GM23338 (cell line): ENCODE measurements around the gene RXFP4. TPM values are rescaled to one million over a fixed set of nuclear protein-coding genes. Genes with fewer than 3 reads are reported as not detected.

Source experiments
- ATAC-seq: fragments of 200-7000 bp; cut with Tn5 transposase; 3 replicates; pipeline ENCODE4 v1.9.1; 2020
- DNase-seq: peaks from one replicate; pipeline ENCODE4 v3.0.0-alpha.2; 2015; ENCODE audit warnings: low spot score
- H2AFZ ChIP-seq: fragments of 200-600 bp; sonication (generic); 2 replicates; pipeline ENCODE4 v1.8.0; 2016; ENCODE audit warnings: antibody characterized with exemption, mild to moderate bottlenecking, moderate library complexity
- H3F3A ChIP-seq: fragments of 200-600 bp; sonication (generic); replicated peaks from 2 replicates; pipeline ENCODE4 v1.8.0; 2017; ENCODE audit warnings: antibody characterized with exemption, mixed run types, low read depth
- H3K27ac ChIP-seq: fragments of 200-600 bp; sonication (generic); 2 replicates; pipeline ENCODE4 v1.6.1; 2016; ENCODE audit warnings: low read depth
- H3K27me3 ChIP-seq: fragments of 200-600 bp; sonication (generic); 2 replicates; pipeline ENCODE4 v1.8.0; 2016; ENCODE audit warnings: mild to moderate bottlenecking, mixed run types, moderate library complexity; ENCODE audit not compliant: insufficient read depth
- H3K36me3 ChIP-seq: fragments of 200-600 bp; sonication (generic); 2 replicates; pipeline ENCODE4 v1.8.0; 2016; ENCODE audit warnings: mild to moderate bottlenecking; ENCODE audit not compliant: insufficient read depth
- H3K4me1 ChIP-seq: fragments of 200-600 bp; sonication (generic); 2 replicates; pipeline ENCODE4 v1.8.0; 2016; ENCODE audit warnings: mild to moderate bottlenecking, moderate library complexity; ENCODE audit not compliant: insufficient read depth
- H3K4me2 ChIP-seq: fragments of 200-600 bp; sonication (generic); 2 replicates; pipeline ENCODE4 v1.7.1; 2017; ENCODE audit warnings: mixed run types
- H3K4me3 ChIP-seq: fragments of 200-600 bp; sonication (generic); 2 replicates; pipeline ENCODE4 v1.6.1; 2016; ENCODE audit warnings: mixed run types
- H3K79me2 ChIP-seq: fragments of 200-600 bp; sonication (generic); replicated peaks from 2 replicates; pipeline ENCODE4 v1.8.0; 2017; ENCODE audit warnings: mild to moderate bottlenecking; ENCODE audit not compliant: insufficient read depth
- H3K9me2 ChIP-seq: fragments of 200-600 bp; sonication (generic); 2 replicates; pipeline ENCODE4 v1.8.0; 2017; ENCODE audit not compliant: insufficient read depth
- H4K20me1 ChIP-seq: fragments of 200-600 bp; sonication (generic); replicated peaks from 2 replicates; pipeline ENCODE4 v1.8.0; 2017; ENCODE audit warnings: mild to moderate bottlenecking; ENCODE audit not compliant: insufficient read depth
- H3K27ac Mint-ChIP-seq: 2 replicates; pipeline ENCODE4 v1.8.0; 2020; ENCODE audit warnings: inconsistent platforms, mild to moderate bottlenecking, moderate library complexity, mixed read lengths
- H3K27me3 Mint-ChIP-seq: 3 replicates; pipeline ENCODE4 v1.8.0; 2022; ENCODE audit warnings: low read depth, mild to moderate bottlenecking, moderate library complexity, mixed read lengths, inconsistent platforms; ENCODE audit not compliant: insufficient read depth, poor library complexity
- H3K36me3 Mint-ChIP-seq: 3 replicates; pipeline ENCODE4 v1.8.0; 2021; ENCODE audit warnings: low read depth, mild to moderate bottlenecking, inconsistent platforms, moderate library complexity, mixed read lengths
- H3K4me1 Mint-ChIP-seq: 3 replicates; pipeline ENCODE4 v1.8.0; 2020; ENCODE audit warnings: mild to moderate bottlenecking, inconsistent platforms, mixed read lengths
- H3K4me3 Mint-ChIP-seq: 3 replicates; pipeline ENCODE4 v1.8.0; 2021; ENCODE audit warnings: moderate library complexity, mild to moderate bottlenecking, inconsistent platforms, mixed read lengths
- H3K9me3 Mint-ChIP-seq: 3 replicates; pipeline ENCODE4 v1.8.0; 2020; ENCODE audit warnings: moderate library complexity, mild to moderate bottlenecking, inconsistent platforms, mixed read lengths
- CREB1 ChIP-seq: fragments of 250-450 bp; sonication (Bioruptor Pico); IDR thresholded peaks from 2 replicates; pipeline ENCODE4 v1.5.0; 2020; ENCODE audit warnings: low read depth, mild to moderate bottlenecking, moderate library complexity
- ETS1 ChIP-seq: IDR thresholded peaks from 2 replicates; pipeline ENCODE4 v1.6.1; 2016; ENCODE audit warnings: antibody characterized with exemption
- EZH2 ChIP-seq: fragments of 200-600 bp; sonication (generic); IDR thresholded peaks from one replicate; pipeline ENCODE4 v1.8.0; 2017; ENCODE audit warnings: antibody characterized with exemption, mild to moderate bottlenecking, low read depth; ENCODE audit not compliant: unreplicated experiment
- EZH2phosphoT487 ChIP-seq: fragments of 200-600 bp; sonication (generic); IDR thresholded peaks from one replicate; pipeline ENCODE4 v1.8.1; 2018; ENCODE audit warnings: antibody characterized with exemption; ENCODE audit not compliant: unreplicated experiment
- JUNB ChIP-seq: IDR thresholded peaks from one replicate; pipeline ENCODE4 v1.6.1; 2016; ENCODE audit warnings: antibody characterized with exemption; ENCODE audit not compliant: unreplicated experiment
- NANOG ChIP-seq: IDR thresholded peaks from 2 replicates; pipeline ENCODE4 v1.6.1; 2016; ENCODE audit warnings: antibody characterized with exemption, borderline replicate concordance
- POLR2AphosphoS5 ChIP-seq: IDR thresholded peaks from 2 replicates; pipeline ENCODE4 v1.6.1; 2016; ENCODE audit warnings: antibody characterized with exemption, low read depth
- REST ChIP-seq: IDR thresholded peaks from one replicate; pipeline ENCODE4 v1.6.1; 2018; ENCODE audit warnings: antibody characterized with exemption; ENCODE audit not compliant: unreplicated experiment
- STAT1 ChIP-seq: IDR thresholded peaks from one replicate; pipeline ENCODE4 v1.6.1; 2016; ENCODE audit warnings: antibody characterized with exemption; ENCODE audit not compliant: unreplicated experiment
- ZNF114 ChIP-seq: fragments of 250-450 bp; sonication (Bioruptor Pico); IDR thresholded peaks from 2 replicates; pipeline ENCODE4 v1.5.0; 2020; ENCODE audit warnings: mild to moderate bottlenecking, moderate library complexity
- ZNF331 ChIP-seq: fragments of 250-450 bp; sonication (Bioruptor Pico); IDR thresholded peaks from 2 replicates; pipeline ENCODE4 v1.5.0; 2020; ENCODE audit warnings: low read depth, mild to moderate bottlenecking, moderate library complexity
- ZNF462 ChIP-seq: fragments of 250-450 bp; sonication (Bioruptor Pico); IDR thresholded peaks from 2 replicates; pipeline ENCODE4 v1.5.0; 2020; ENCODE audit warnings: mild to moderate bottlenecking, moderate library complexity
- polyA plus RNA-seq: library from polyadenylated mRNA; unstranded; fragments of >200 nt; fragmentation: Nextera tagmentation; extraction: Ambion mirVana; gene quantifications from 2 replicates; pipeline ENCODE4 v1.2.1, GENCODE V29; 2016
- total RNA-seq: library from RNA; depleted of rRNA; stranded (reverse); fragments of >200 nt; shearing (Covaris generic); gene quantifications from 2 replicates; pipeline ENCODE4 v1.2.3, GENCODE V29; 2014
- TF ChIP-seq, protein P1 (sequence below), 2 experiments: fragments of 200-600 bp in 1 of 2; sonication (generic) in 1 of 2; conservative IDR thresholded peaks; 2 replicates each; pipeline versions ENCODE4 v1.5.1 to v1.6.1; 2016 to 2017; ENCODE audit warnings: antibody characterized with exemption in 2 of 2, low read depth in 2 of 2, mild to moderate bottlenecking in 2 of 2, moderate library complexity in 1 of 2

Gene RXFP4
- total and polyA plus RNA-seq, 2 experiments from 2014 or later: not detected

DNA sequence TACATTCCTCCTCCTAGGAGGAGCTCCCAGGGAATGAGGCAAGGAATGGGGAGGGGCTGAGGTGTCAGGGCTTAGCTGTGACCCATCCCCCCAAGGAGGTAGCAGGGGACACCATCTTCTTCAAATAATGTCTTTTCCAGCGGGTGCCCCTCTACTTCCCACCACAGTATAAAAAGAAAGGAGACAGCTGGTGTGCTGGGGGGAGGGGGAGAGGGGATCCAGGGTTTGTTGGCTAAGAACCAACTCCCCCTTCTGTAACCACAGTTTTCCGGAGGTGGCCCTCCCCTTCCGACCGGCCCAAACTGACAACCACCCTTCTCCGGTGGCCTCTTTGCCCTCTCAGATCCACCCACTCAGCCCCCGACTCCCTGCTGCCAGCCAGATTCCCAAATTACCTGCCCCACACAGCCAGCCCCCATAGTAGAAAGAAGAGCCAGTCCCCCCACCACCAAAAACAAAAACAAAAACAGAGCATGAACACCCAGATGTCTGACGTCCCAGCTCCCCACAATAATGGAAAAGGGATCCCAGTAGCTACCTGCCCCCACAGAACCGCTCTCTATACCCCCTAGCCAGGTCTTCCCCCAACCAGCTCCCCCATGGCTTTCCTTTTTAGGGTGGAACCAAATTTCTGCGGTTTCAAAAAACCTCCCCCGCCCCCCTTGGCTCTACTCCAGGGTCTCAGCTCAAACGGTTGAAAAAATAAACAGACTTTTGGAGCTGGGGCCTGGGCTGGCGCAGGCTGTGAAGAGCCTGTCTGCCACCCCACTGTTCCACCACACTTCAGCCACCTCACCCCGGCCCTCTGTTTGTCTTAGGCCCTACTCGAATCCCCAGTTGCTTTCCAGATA, 34.8 kb downstream of the RXFP4 start:
- ATAC-seq (peak; percentile 23), DNase-seq (peak; percentile 88)
- peak overlapping the region; percentile 84 for H3K4me3 Mint-ChIP-seq
- no peaks in the 10 kb centered on the region for H3K9me3 Mint-ChIP-seq
- Histone ChIP-seq H3K27me3 (no peaks in the 10 kb centered on the region), H4K20me1 (peaks cover 46% of the 10 kb centered on the region), H3F3A (peaks cover 22% of the 10 kb centered on the region), H3K4me2 (peak overlapping the region; percentile 82), H3K4me1 (peaks cover 63% of the 10 kb centered on the region), H3K27ac (no peak overlapping the region), H3K9me2 (no peaks in the 10 kb centered on the region), H3K79me2 (peaks cover 65% of the 10 kb centered on the region), H2AFZ (no peak overlapping the region), H3K36me3 (no peaks in the 10 kb centered on the region), H3K4me3 (peak overlapping the region; percentile 96)
- H3K27me3 Mint-ChIP-seq: peaks cover 28% of the 10 kb centered on the region
- H3K27ac Mint-ChIP-seq: peak overlapping the region; percentile 31
- TF ChIP-seq CREB1 (CRISPR knock-in tag) (no peak), STAT1 (no peak), POLR2AphosphoS5 (no peak), ZNF462 (CRISPR knock-in tag) (no peak), EZH2 (no peak), ETS1 (no peak), NANOG (no peak), EZH2phosphoT487 (no peak), REST (no peak), ZNF114 (CRISPR knock-in tag) (no peak), ZNF331 (CRISPR knock-in tag) (no peak), JUNB (no peak)
- TF ChIP-seq, protein P1, sequence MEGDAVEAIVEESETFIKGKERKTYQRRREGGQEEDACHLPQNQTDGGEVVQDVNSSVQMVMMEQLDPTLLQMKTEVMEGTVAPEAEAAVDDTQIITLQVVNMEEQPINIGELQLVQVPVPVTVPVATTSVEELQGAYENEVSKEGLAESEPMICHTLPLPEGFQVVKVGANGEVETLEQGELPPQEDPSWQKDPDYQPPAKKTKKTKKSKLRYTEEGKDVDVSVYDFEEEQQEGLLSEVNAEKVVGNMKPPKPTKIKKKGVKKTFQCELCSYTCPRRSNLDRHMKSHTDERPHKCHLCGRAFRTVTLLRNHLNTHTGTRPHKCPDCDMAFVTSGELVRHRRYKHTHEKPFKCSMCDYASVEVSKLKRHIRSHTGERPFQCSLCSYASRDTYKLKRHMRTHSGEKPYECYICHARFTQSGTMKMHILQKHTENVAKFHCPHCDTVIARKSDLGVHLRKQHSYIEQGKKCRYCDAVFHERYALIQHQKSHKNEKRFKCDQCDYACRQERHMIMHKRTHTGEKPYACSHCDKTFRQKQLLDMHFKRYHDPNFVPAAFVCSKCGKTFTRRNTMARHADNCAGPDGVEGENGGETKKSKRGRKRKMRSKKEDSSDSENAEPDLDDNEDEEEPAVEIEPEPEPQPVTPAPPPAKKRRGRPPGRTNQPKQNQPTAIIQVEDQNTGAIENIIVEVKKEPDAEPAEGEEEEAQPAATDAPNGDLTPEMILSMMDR (conservative IDR thresholded peaks at IDR 0.05; ENCODE audit: low read depth in 2 of 2): no peak
- H3K36me3 Mint-ChIP-seq: peaks cover 9% of the 10 kb centered on the region
- H3K4me1 Mint-ChIP-seq: peaks cover 72% of the 10 kb centered on the region
